Nephron progenitor cell (in vitro differentiated cells): ENCODE measurements around the gene TARP.
A peak's percentile ranks its signal among the peaks of the same experiment; 100 is the strongest.

Source experiments
- DNase-seq: peaks from one replicate; pipeline ENCODE4 v3.0.0; 2021
- H3K27ac Mint-ChIP-seq: 2 replicates; pipeline ENCODE4 v1.8.0; 2021; ENCODE audit warnings: mild to moderate bottlenecking, moderate library complexity, mixed read lengths
- H3K27me3 Mint-ChIP-seq: 2 replicates; pipeline ENCODE4 v1.8.0; 2021; ENCODE audit warnings: mild to moderate bottlenecking, low read depth, mixed read lengths; ENCODE audit not compliant: poor library complexity
- H3K36me3 Mint-ChIP-seq: 2 replicates; pipeline ENCODE4 v1.8.0; 2021; ENCODE audit warnings: low read depth, mixed read lengths
- H3K4me1 Mint-ChIP-seq: 2 replicates; pipeline ENCODE4 v1.8.0; 2021; ENCODE audit warnings: mixed read lengths
- H3K4me3 Mint-ChIP-seq: 2 replicates; pipeline ENCODE4 v1.8.0; 2021; ENCODE audit warnings: mild to moderate bottlenecking, moderate library complexity, mixed read lengths
- H3K9me3 Mint-ChIP-seq: 2 replicates; pipeline ENCODE4 v1.8.0; 2021; ENCODE audit warnings: mild to moderate bottlenecking, moderate library complexity, mixed read lengths
- TF ChIP-seq, protein P1 (sequence below): fragments of 200-600 bp; sonication (generic); IDR thresholded peaks from 2 replicates; pipeline ENCODE4 v1.5.0; 2021; ENCODE audit warnings: antibody characterized with exemption

The TARP gene

DNA sequence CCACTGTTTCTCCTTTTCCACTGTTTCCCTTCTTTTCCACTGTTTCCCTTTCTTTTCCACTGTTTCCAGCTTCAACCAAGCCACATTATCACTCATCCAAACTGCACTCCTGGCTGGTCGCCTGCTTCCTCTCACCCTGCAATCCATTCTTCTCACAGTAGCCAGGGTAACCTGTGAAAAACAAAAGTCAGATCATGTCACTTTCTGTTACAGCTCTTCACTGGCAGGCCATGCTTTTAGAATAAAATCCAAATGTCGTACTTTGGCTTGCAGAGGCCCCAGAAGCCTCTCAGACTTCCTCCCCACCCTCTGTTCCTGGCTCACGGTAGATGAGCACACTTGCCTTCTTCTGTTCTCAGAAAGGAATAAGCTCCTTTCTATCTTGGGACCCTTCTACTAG is 61.5 kb downstream of the TARP start:
- peaks cover 34% of the 10 kb centered on the region for H3K36me3 Mint-ChIP-seq
- H3K9me3 Mint-ChIP-seq = no peaks in the 10 kb centered on the region
- H3K27ac Mint-ChIP-seq = peak overlapping the region; percentile 47
- H3K4me1 Mint-ChIP-seq = peaks cover 6% of the 10 kb centered on the region
- H3K4me3 Mint-ChIP-seq = no peak overlapping the region
- TF ChIP-seq, protein P1, sequence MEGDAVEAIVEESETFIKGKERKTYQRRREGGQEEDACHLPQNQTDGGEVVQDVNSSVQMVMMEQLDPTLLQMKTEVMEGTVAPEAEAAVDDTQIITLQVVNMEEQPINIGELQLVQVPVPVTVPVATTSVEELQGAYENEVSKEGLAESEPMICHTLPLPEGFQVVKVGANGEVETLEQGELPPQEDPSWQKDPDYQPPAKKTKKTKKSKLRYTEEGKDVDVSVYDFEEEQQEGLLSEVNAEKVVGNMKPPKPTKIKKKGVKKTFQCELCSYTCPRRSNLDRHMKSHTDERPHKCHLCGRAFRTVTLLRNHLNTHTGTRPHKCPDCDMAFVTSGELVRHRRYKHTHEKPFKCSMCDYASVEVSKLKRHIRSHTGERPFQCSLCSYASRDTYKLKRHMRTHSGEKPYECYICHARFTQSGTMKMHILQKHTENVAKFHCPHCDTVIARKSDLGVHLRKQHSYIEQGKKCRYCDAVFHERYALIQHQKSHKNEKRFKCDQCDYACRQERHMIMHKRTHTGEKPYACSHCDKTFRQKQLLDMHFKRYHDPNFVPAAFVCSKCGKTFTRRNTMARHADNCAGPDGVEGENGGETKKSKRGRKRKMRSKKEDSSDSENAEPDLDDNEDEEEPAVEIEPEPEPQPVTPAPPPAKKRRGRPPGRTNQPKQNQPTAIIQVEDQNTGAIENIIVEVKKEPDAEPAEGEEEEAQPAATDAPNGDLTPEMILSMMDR = no peak
- no peaks in the 10 kb centered on the region for H3K27me3 Mint-ChIP-seq
- DNase-seq = no peak

DNA sequence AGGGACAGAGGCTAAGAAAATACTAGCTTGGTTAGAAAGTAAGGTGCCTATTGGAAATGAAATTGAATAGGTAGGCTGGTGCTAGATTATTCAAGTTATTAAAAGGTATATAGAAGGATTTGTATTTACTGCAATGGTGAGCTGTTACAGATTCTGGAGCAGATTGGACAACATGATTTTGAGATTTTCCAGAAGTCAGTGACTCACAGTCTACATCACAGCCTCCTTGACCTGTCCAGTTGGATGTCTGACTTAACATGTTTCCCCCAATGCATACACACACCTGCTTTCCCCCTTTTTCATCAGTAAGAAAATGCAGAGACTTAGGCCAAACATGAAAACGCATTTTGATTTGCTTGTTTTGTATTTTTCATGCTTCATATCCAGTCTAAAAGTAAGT is 62.0 kb downstream of the TARP start:
- Mint-ChIP-seq H3K4me1 (peaks cover 6% of the 10 kb centered on the region), H3K36me3 (peaks cover 34% of the 10 kb centered on the region), H3K4me3 (no peak overlapping the region), H3K9me3 (no peaks in the 10 kb centered on the region), H3K27ac (no peak overlapping the region), H3K27me3 (no peaks in the 10 kb centered on the region)
- no peak for DNase-seq
- TF ChIP-seq, protein P1 = no peak
